HUES64 (cell line): ENCODE measurements around the gene SPATA18.

Source experiments
- H3K27ac ChIP-seq: 2 replicates; pipeline ENCODE4 v1.7.0; 2013; ENCODE audit warnings: low read depth, low read length, inconsistent platforms
- H3K27me3 ChIP-seq: 2 replicates; pipeline ENCODE4 v1.6.1; 2013; ENCODE audit warnings: mild to moderate bottlenecking, low read length; ENCODE audit not compliant: insufficient read depth
- H3K36me3 ChIP-seq: 2 replicates; pipeline ENCODE4 v1.6.1; 2013; ENCODE audit warnings: mild to moderate bottlenecking, low read length; ENCODE audit not compliant: insufficient read depth
- H3K4me1 ChIP-seq: 2 replicates; pipeline ENCODE4 v1.6.1; 2013; ENCODE audit warnings: mild to moderate bottlenecking, low read length, moderate library complexity; ENCODE audit not compliant: insufficient read depth
- H3K4me3 ChIP-seq: 2 replicates; pipeline ENCODE4 v1.5.1; 2013; ENCODE audit warnings: mild to moderate bottlenecking, low read length, moderate library complexity
- H3K9ac ChIP-seq: 2 replicates; pipeline ENCODE4 v1.6.1; 2013; ENCODE audit warnings: mild to moderate bottlenecking, low read depth, low read length
- H3K9me3 ChIP-seq: 2 replicates; pipeline ENCODE4 v1.6.1; 2013; ENCODE audit warnings: low read depth, low read length; ENCODE audit not compliant: insufficient read depth
- WGBS: fragments of 150-250, 120-280 bp; methylation state at CpG from one replicate; pipeline ENCODE4 v1.1.7; 2013; ENCODE audit warnings: missing lambda C conversion rate; 5-methylcytosine and 5-hydroxymethylcytosine counted together

Gene SPATA18

DNA sequence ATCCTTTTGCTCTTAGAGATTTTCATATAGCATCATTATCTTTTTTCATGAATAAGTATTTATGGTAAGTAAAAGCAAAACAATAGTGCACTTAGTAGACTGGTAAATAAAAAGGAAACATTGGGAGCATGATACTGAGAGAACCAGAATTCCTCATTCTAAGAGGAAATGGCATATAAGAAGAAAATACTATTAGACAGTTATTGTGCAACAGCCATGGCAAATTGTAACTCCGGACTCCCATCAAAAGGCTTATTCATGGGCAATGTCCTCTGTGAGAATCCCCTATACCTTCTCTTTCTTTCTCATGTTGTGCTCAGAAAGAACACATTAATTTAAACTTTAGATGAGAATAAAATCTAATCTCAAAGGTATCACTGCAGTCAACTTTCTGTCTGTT is 42.4 kb downstream of the SPATA18 start:
- 100% methylated on average over 1 of the region's 1 CpG for WGBS
- no peak overlapping the region for H3K4me3 ChIP-seq

DNA sequence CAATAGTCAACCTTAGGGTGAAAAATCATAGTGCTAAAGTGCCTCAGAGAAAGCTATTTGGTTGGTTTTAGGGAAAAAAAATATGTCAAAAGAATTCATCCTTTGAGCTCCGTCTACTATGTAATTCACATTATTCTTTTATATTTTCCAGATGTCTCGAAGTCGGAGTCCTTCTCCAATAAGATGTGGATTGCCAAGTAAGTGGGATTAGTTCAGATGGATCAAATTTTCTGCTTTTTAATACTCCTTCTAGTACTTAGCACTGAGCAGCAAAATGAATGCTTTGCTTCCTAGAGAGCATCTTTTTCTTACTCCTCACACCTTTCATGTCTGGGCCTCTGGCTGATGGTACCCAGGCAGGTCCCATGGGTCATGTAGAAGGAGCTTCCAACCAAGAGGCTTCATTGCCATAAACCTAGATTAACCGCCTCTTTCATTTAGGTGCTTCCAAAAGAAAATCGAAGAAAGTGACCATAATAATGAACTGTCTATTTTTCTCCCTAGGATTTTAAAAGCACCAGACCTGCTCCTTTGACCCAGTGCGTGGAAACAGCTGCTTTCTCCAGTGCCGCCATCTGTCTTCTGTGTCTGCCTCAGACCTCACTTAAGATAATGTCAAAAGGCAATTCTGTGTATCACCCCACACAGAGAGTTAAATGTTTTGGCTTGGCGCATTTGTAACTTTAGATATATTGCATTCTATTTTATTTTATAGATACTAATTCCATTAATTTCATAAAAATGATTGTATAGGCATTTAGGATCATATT is 43.5 kb downstream of the SPATA18 start:
- Histone ChIP-seq H3K27me3 (no peaks in the 10 kb centered on the region), H3K27ac (no peak overlapping the region), H3K9me3 (no peaks in the 10 kb centered on the region), H3K9ac (no peak overlapping the region), H3K4me3 (no peak overlapping the region), H3K4me1 (no peaks in the 10 kb centered on the region), H3K36me3 (no peaks in the 10 kb centered on the region)
- WGBS: 94% methylated on average over 4 of the region's 8 CpGs

More for the DNA sequence above, 42.4 kb downstream of the SPATA18 start:
- Histone ChIP-seq H3K9me3 (no peaks in the 10 kb centered on the region), H3K4me1 (no peaks in the 10 kb centered on the region), H3K27ac (no peak overlapping the region), H3K36me3 (no peaks in the 10 kb centered on the region), H3K9ac (no peak overlapping the region), H3K27me3 (no peaks in the 10 kb centered on the region)

DNA sequence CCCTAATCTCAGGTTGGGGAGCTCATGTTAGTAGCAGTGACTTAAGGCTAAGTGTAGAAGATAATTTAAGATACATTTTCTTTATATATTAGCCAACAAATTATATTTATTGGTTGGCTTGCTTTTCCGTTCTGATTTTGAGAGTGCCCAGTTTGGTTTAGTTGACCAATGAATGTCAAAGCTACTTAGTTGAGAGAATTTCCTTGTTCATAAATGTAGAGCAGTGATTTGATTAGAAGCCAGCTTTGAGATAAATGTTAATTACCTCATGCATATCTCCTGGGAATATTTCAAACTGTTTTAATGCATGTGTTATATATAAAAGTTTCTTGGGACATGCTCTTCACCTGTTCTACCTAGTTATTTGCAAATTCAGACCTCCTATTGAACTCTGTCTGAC is 44.3 kb downstream of the SPATA18 start:
- Histone ChIP-seq H3K27ac (no peak overlapping the region), H3K9ac (no peak overlapping the region), H3K27me3 (no peaks in the 10 kb centered on the region), H3K36me3 (no peaks in the 10 kb centered on the region), H3K4me3 (no peak overlapping the region), H3K4me1 (no peaks in the 10 kb centered on the region), H3K9me3 (no peaks in the 10 kb centered on the region)
- WGBS: 100% methylated on average over 1 of the region's 1 CpG

DNA sequence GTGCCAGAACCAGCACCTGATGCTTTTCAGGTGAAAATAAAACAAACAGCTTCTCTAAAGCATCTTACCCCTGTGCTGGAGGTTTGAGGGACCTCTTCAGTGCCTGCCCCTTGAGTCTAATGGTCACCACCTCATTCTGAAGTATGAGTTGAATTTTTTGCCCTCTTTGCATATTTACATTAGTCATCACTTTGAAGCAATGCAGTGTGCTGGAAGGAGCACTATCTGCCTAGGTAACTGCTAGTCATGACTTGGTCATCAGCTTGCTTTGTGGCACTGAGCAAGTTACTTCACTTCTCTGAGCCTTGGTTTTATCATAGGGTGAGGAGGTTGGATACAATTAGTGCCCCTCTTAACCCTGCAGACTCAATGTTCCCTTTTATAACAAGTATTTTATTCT is 44.9 kb downstream of the SPATA18 start:
- Histone ChIP-seq H3K4me3 (no peak overlapping the region), H3K27me3 (no peaks in the 10 kb centered on the region), H3K4me1 (no peaks in the 10 kb centered on the region), H3K9me3 (no peaks in the 10 kb centered on the region), H3K9ac (no peak overlapping the region), H3K36me3 (no peaks in the 10 kb centered on the region), H3K27ac (no peak overlapping the region)

DNA sequence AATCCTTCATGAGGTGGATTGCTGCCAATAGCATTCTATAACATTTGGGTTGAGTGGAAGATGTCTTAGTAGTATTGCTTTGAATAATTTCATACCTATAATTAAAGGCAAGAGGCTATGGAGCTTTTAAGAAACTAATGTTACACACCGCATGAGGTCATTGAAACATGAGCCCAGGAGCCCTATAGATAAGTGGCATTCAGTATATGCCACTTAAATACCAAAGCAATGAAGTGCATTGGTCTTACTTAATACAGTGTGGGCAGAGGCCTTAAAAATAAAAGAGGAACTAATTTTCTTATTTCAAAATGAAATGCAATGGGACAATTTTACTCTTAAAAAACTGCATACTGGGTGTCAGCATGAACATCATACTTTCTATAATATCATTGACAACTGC is 47.5 kb downstream of the SPATA18 start:
- no peak overlapping the region for H3K27ac ChIP-seq
- H3K27me3 ChIP-seq: no peaks in the 10 kb centered on the region
- no peaks in the 10 kb centered on the region for H3K4me1 ChIP-seq
- no peak overlapping the region for H3K9ac ChIP-seq
- 100% methylated on average over 1 of the region's 1 CpG for WGBS
- no peaks in the 10 kb centered on the region for H3K36me3 ChIP-seq
- no peaks in the 10 kb centered on the region for H3K9me3 ChIP-seq
- no peak overlapping the region for H3K4me3 ChIP-seq

DNA sequence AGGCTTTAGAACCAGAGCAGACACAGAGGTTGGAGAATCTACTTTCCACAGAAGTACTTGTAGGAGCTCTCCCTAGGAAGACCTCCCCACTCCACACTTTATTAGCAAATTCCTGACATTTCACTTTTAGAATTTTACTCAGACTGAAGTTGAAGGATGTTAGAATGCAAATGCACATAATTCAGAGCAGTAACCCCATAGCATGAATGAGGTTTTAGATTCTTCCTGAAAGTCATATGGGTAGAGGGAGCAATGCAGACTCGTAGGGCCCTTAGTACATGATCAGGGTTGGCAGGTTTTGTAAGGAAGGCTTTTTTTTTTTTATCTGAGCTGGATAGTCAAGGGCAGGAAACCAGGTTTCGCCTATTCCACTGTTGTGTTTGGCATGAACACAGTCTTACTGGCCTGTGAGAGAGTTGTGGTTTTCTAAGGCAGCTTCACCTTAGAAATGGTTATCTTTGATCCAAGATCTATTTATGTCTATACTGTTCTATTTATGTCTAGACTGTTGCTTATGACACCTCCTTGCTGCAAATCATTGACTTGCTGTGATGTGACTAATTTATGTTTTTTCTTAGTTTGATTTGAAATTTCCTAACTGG is 48.9 kb downstream of the SPATA18 start:
- Histone ChIP-seq H3K9ac (no peak overlapping the region), H3K4me1 (no peaks in the 10 kb centered on the region), H3K36me3 (no peaks in the 10 kb centered on the region), H3K9me3 (no peaks in the 10 kb centered on the region), H3K27ac (no peak overlapping the region), H3K27me3 (no peaks in the 10 kb centered on the region), H3K4me3 (no peak overlapping the region)
- WGBS: 83% methylated on average over 2 of the region's 2 CpGs

DNA sequence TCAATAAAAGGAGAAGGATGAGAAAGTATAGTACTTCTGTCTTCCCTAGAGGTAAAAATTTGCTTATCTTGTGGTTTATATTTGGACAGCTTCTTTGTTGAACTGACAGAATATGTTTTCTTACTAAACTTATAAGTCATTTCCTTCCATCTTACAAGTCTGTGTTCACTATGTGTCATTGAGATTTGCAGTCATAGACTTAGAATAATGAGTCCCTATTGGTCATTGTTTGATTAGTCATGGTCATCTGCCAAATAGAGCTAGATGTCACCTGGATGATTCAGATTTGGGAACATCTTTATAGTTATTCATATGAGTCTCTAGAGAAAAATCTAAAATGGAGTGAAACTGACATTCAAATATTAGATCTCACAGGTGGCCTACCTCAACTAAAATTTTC is 51.5 kb downstream of the SPATA18 start:
- H3K36me3 ChIP-seq: no peaks in the 10 kb centered on the region
- H3K4me3 ChIP-seq: no peak overlapping the region
- H3K9me3 ChIP-seq: no peaks in the 10 kb centered on the region
- H3K9ac ChIP-seq: no peak overlapping the region
- no peak overlapping the region for H3K27ac ChIP-seq
- H3K4me1 ChIP-seq: no peaks in the 10 kb centered on the region
- no peaks in the 10 kb centered on the region for H3K27me3 ChIP-seq

DNA sequence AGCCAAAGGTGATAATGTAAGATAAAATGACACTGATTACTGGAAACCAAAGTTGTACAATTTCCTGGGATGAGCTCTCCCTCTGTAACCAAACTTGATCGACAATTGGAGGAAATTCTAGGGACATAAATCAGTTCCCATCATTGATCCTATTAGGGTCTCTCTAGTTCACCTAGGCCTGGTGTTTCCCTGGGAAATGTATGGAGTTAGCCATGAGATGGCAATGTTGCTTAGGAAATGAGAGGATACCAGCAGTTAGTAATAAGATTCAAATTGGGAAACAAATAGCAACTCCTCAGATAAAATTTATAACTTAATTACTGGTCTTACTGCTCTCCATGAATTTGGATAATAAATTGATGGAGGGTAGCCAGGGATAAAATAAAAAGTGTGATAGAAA is 52.2 kb downstream of the SPATA18 start:
- Histone ChIP-seq H3K4me3 (no peak overlapping the region), H3K9me3 (no peaks in the 10 kb centered on the region), H3K9ac (no peak overlapping the region), H3K27ac (no peak overlapping the region), H3K27me3 (no peaks in the 10 kb centered on the region), H3K36me3 (no peaks in the 10 kb centered on the region), H3K4me1 (no peaks in the 10 kb centered on the region)
- 84% methylated on average over 1 of the region's 1 CpG for WGBS

DNA sequence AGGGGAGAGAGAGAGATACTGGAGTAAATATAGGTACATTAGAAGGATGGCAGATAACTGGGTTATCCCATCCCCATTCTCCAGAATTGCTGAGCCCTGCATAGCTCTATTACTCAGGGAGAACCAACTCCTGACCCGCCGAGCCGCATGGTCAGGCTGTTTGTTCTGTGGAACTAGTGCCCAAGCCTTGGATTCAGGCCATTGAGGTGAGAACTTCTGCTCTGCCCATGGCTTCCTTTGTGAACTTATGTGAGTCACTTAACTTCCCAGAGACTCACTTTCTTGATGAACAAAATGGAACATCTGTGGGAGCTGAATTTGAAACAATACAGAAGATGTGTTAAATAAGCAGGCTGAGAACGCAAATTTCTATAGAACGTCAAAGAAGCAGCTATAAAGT is 54.2 kb downstream of the SPATA18 start:
- no peaks in the 10 kb centered on the region for H3K27me3 ChIP-seq
- no peaks in the 10 kb centered on the region for H3K36me3 ChIP-seq
- no peak overlapping the region for H3K4me3 ChIP-seq
- H3K9ac ChIP-seq: no peak overlapping the region
- WGBS: 97% methylated on average over 5 of the region's 5 CpGs
- no peak overlapping the region for H3K27ac ChIP-seq
- H3K9me3 ChIP-seq: no peaks in the 10 kb centered on the region
- no peaks in the 10 kb centered on the region for H3K4me1 ChIP-seq

DNA sequence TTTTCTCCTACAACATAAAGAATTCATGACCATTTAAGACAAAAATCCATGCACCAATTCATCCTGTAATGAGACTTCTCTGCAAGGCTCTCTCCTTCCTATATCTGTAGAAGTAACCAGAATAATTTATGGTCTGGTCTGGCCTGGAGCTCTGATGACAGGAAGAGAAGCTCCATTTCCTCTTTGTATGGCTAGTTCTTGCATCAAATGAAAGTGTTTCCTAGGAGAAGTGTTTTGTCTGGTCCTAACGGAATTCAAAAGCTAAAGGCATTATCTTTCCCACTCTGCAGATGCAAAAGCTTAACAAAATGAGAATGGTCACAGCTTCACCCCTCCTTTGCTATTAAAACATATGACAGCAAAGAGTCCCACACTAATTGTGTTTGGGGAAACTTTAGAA is 55.1 kb downstream of the SPATA18 start:
- no peaks in the 10 kb centered on the region for H3K9me3 ChIP-seq
- H3K4me1 ChIP-seq: no peaks in the 10 kb centered on the region
- 90% methylated on average over 1 of the region's 1 CpG for WGBS
- H3K27ac ChIP-seq: no peak overlapping the region
- no peak overlapping the region for H3K4me3 ChIP-seq
- H3K9ac ChIP-seq: no peak overlapping the region
- no peaks in the 10 kb centered on the region for H3K27me3 ChIP-seq
- H3K36me3 ChIP-seq: no peaks in the 10 kb centered on the region

DNA sequence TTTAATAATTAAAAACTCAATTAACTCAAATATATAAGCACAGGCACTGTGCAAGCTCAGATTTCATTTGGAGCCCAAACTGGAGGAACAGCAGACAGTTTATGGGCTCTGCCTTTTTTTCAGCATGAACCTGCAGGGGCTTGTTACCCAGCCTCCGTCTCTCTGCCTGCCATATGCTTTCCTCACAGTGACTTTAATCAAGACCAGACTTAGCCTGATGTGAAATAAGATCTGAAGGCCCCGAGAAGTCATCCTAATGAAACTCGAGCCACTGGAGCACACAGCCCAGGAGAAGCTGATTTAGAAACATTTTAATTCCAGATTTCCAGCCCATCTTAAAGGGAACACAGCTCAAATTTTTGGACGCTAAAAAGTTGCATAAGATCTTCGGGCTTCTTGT is 55.6 kb downstream of the SPATA18 start:
- Histone ChIP-seq H3K4me3 (no peak overlapping the region), H3K36me3 (no peaks in the 10 kb centered on the region)
- 82% methylated on average over 5 of the region's 5 CpGs for WGBS

DNA sequence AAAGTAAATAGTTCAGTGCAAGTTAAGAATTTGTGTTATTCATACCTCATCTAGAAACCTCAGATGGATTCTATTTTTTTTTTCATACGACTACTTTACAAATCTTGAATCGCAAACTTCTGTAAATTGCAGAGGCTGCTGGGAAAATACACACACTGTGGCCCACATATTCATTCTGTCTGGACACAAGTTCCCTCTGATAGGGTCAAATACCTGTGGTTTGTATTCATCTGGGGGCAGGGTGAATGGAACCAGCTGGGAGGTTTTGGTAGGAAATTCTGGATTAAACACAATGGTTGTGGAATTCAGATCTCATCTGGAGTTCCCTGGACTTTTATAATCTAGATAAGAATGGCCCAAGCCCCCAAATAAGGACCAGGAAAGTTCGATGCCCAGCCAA is 56.2 kb downstream of the SPATA18 start:
- H3K4me3 ChIP-seq: no peak overlapping the region
- WGBS: 90% methylated on average over 3 of the region's 3 CpGs
- no peaks in the 10 kb centered on the region for H3K36me3 ChIP-seq
- no peak overlapping the region for H3K27ac ChIP-seq
- H3K9me3 ChIP-seq: no peaks in the 10 kb centered on the region
- H3K9ac ChIP-seq: no peak overlapping the region
- no peaks in the 10 kb centered on the region for H3K4me1 ChIP-seq
- H3K27me3 ChIP-seq: no peaks in the 10 kb centered on the region

More for the DNA sequence above, 55.6 kb downstream of the SPATA18 start:
- Histone ChIP-seq H3K27ac (no peak overlapping the region), H3K9me3 (no peaks in the 10 kb centered on the region), H3K9ac (no peak overlapping the region), H3K4me1 (no peaks in the 10 kb centered on the region), H3K27me3 (no peaks in the 10 kb centered on the region)
